ENCODE results near the gene TRIM38. TPM values are rescaled to one million over a fixed set of nuclear protein-coding genes. Genes with fewer than 3 reads are reported as not detected.

TRIM38 gene
- total RNA-seq, 2 experiments from 2014 or later, result 17.0 to 17.5 TPM

DNA sequence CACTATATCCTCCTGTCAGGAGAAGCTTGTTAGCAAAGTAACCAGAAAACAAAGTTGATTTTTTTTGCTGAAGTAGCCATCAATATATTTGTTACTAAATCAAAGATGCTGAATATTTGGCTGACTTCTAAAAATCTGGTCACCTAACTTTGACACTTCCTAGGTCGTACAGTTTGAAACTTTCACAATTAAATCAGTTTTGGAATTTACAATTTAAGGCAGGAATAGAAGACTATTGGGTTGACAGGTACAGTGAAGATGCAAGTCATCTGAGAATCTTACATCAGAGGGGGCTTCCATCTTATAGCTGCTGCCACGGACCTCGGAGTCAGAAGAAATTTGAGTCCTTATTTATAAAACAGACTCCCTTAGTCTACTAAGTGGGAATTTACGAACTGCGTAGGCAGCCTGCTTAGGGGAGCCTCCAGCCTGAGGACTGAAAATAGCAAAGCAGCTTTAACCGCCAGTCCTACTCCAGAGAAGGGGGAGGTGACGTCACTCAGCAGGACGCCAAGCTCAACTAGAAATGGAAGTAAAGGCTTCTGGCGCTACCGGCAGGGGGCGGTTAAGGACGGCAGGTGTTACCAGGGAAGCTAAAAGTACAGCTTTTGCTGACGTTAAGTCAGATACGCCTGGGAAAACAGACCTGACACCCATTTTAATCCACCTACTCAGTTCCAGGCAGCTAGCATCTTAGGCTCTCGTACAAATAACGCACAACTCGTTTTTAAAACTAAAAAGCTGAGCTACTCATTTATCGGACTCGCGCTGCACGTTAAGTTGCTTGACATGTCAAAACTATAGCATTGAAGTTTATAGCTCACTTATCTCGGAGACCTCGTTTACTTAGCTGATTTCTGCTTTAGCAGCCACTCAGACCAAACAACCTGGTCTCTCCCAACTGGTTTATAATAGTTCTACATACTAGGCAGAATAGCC, 63.6 kb downstream of the TRIM38 start:
- H3K9me3 Mint-ChIP-seq, result no peaks in the 10 kb centered on the region
- Histone ChIP-seq H3K4me1 (ENCODE audit: insufficient read depth, low read length) (peaks cover 34% of the 10 kb centered on the region), H3K36me3 (ENCODE audit: insufficient read depth, low read length) (no peaks in the 10 kb centered on the region), H3K9me3 (ENCODE audit: control insufficient read depth in 1 of 2, insufficient read depth in 1 of 2, low read length in 2 of 2) (no peaks in the 10 kb centered on the region), H3K27me3 (ENCODE audit: control insufficient read depth in 1 of 2, insufficient read depth in 2 of 2, low read length in 2 of 2) (no peaks in the 10 kb centered on the region), H3K4me3 (ENCODE audit: low read length) (peak overlapping the region; percentile 70), H3K27ac (ENCODE audit: low read depth in 1 of 2, low read length in 2 of 2) (peak overlapping the region; percentile 86 to 88)
- peak overlapping the region; percentile 90 for H3K4me3 Mint-ChIP-seq
- intact Hi-C loops (cut with DNase I, micrococcal nuclease), result loop anchor here (1.0 to 10.0 kb wide), 15 partner anchors 17 to 1869 kb away; partner anchors contain the start of gene ZNF184 (in 2 of the 2)
- peak; percentile 75 to 98 (median 88) for DNase-seq
- CTCF ChIA-PET, result interaction anchor here (0.8 to 3.5 kb wide), 22 partner anchors 9 to 1840 kb away, joined by 3 to 40 read pairs (median 6); partner anchors contain the start of gene HFE
- POLR2A ChIA-PET, result interaction anchor here (0.6 to 12.3 kb wide), 65 partner anchors 9 to 1869 kb away, joined by 3 to 919 read pairs (median 9); partner anchors contain the start of genes HFE and TRIM38
- H3K4me1 Mint-ChIP-seq (ENCODE audit: low read depth), result peaks cover 42% of the 10 kb centered on the region
- H3K36me3 Mint-ChIP-seq (ENCODE audit: low read depth), result peaks cover 17% of the 10 kb centered on the region
- ATAC-seq (ENCODE audit: poor library complexity), result peak; percentile 45
- TF ChIP-seq, protein P1, sequence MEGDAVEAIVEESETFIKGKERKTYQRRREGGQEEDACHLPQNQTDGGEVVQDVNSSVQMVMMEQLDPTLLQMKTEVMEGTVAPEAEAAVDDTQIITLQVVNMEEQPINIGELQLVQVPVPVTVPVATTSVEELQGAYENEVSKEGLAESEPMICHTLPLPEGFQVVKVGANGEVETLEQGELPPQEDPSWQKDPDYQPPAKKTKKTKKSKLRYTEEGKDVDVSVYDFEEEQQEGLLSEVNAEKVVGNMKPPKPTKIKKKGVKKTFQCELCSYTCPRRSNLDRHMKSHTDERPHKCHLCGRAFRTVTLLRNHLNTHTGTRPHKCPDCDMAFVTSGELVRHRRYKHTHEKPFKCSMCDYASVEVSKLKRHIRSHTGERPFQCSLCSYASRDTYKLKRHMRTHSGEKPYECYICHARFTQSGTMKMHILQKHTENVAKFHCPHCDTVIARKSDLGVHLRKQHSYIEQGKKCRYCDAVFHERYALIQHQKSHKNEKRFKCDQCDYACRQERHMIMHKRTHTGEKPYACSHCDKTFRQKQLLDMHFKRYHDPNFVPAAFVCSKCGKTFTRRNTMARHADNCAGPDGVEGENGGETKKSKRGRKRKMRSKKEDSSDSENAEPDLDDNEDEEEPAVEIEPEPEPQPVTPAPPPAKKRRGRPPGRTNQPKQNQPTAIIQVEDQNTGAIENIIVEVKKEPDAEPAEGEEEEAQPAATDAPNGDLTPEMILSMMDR (IDR thresholded peaks at IDR 0.05), result peak; percentile 86
- H3K27me3 Mint-ChIP-seq, result no peaks in the 10 kb centered on the region
- peak overlapping the region; percentile 97 for H3K27ac Mint-ChIP-seq

- TF ChIP-seq, protein P1 (IDR thresholded peaks at IDR 0.05), result no peak
- Mint-ChIP-seq H3K4me3 (peak overlapping the region; percentile 90), H3K27ac (peak overlapping the region; percentile 97), H3K27me3 (no peaks in the 10 kb centered on the region), H3K9me3 (no peaks in the 10 kb centered on the region), H3K36me3 (ENCODE audit: low read depth) (peaks cover 12% of the 10 kb centered on the region), H3K4me1 (ENCODE audit: low read depth) (peaks cover 45% of the 10 kb centered on the region)
- intact Hi-C loops (cut with DNase I, micrococcal nuclease), result loop anchor here (1.0 to 10.0 kb wide), 16 partner anchors 16 to 1868 kb away; partner anchors contain the start of gene ZNF184 (in 2 of the 2)
- ATAC-seq (ENCODE audit: poor library complexity) (peak; percentile 70), DNase-seq (peak; percentile 79 to 98 (median 88))
- H3K9me3 ChIP-seq (ENCODE audit: control insufficient read depth in 1 of 2, insufficient read depth in 1 of 2, low read length in 2 of 2), result no peaks in the 10 kb centered on the region
- peak overlapping the region; percentile 86 to 88 for H3K27ac ChIP-seq (ENCODE audit: low read depth in 1 of 2, low read length in 2 of 2)
- H3K4me1 ChIP-seq (ENCODE audit: insufficient read depth, low read length), result peaks cover 33% of the 10 kb centered on the region
- ChIA-PET CTCF (interaction anchor here (0.8 to 3.5 kb wide), 19 partner anchors 9 to 1839 kb away, joined by 3 to 40 read pairs (median 8); partner anchors contain the start of gene HFE), POLR2A (interaction anchor here (0.6 to 12.3 kb wide), 60 partner anchors 9 to 1868 kb away, joined by 3 to 919 read pairs (median 10); partner anchors contain the start of genes HFE and TRIM38)
- peak overlapping the region; percentile 70 for H3K4me3 ChIP-seq (ENCODE audit: low read length)
- H3K27me3 ChIP-seq (ENCODE audit: control insufficient read depth in 1 of 2, insufficient read depth in 2 of 2, low read length in 2 of 2), result no peaks in the 10 kb centered on the region
- H3K36me3 ChIP-seq (ENCODE audit: insufficient read depth, low read length), result no peaks in the 10 kb centered on the region
Observed at GRCh38 chr6:26026833-26027490, 64.4 kb downstream of the TRIM38 start.
